ENCODE measurements around the gene ATP6V0C. TPM values are rescaled to one million over a fixed set of nuclear protein-coding genes. Genes with fewer than 3 reads are reported as not detected.

ATP6V0C gene
- polyA plus RNA-seq, 3 donors, result 176 to 310 (median 187) TPM

DNA sequence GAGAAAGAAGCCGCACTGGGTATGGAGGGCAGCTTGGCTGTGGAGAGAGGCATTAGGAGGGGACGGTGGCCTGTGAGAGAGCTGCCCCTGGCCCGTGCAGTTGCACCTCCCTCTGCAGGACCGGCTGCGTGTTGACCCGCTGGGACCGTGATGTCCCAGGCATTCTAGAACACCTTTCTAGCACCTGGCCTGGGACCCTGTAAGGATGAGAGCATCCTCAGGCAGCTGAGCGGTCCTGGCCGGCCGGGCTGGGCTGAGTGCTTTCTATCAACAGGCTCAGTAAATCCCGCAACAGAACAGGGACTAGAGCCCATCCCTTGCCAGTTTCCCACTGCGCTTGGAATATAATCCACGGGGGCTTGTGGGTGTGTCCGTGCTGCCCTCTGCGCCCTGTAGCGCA lies 24.2 kb upstream of the ATP6V0C start:
- Mint-ChIP-seq H3K36me3 (peaks cover 19 to 21% of the 10 kb centered on the region in 2 donors), H3K4me3 (no peak overlapping the region), H3K27ac (peak overlapping the region in 1 of 7 donors; percentile 53), H3K9me3 (peaks cover 0 to 5% (median 2%) of the 10 kb centered on the region in 7 donors), H3K27me3 (ENCODE audit: low read depth in 3 of 3) (peaks cover 2 to 4% (median 2%) of the 10 kb centered on the region in 3 donors), H3K4me1 (peaks cover 34% of the 10 kb centered on the region)
- Histone ChIP-seq H3K79me2 (ENCODE audit: insufficient read depth, low read length) (peaks cover 37% of the 10 kb centered on the region), H3K4me2 (replicated peaks; ENCODE audit: extremely low read depth, low read length, poor library complexity, severe bottlenecking) (no peak overlapping the region), H2AFZ (ENCODE audit: insufficient read depth, low read depth, low read length, poor library complexity, severe bottlenecking) (no peak overlapping the region), H3K36me3 (replicated peaks in 1 of 2; ENCODE audit: control insufficient read depth in 1 of 2, insufficient read depth in 2 of 2, low read length in 2 of 2) (peaks cover 0 to 10% of the 10 kb centered on the region in 2 donors), H3K27me3 (ENCODE audit: control insufficient read depth in 2 of 2, insufficient read depth in 2 of 2, low read length in 2 of 2) (no peaks in the 10 kb centered on the region), H3K9ac (ENCODE audit: insufficient read depth, low read length, poor library complexity, severe bottlenecking) (no peak overlapping the region), H3K27ac (ENCODE audit: low read depth in 1 of 2, low read length in 2 of 2) (no peak overlapping the region), H3K4me3 (replicated peaks in 1 of 3; ENCODE audit: low read depth in 2 of 3, low read length in 3 of 3) (no peak overlapping the region), H4K20me1 (ENCODE audit: insufficient read depth, low read length) (no peaks in the 10 kb centered on the region), H3K4me1 (ENCODE audit: control insufficient read depth in 1 of 2, insufficient read depth in 2 of 2, low read length in 2 of 2) (peaks cover 33 to 38% of the 10 kb centered on the region in 2 donors), H3K9me3 (replicated peaks in 1 of 2; ENCODE audit: control insufficient read depth in 1 of 2, insufficient read depth in 1 of 2, low read length in 2 of 2) (no peaks in the 10 kb centered on the region)
- DNase-seq, result no peak
- over 99% methylated on average over 16 of the region's 16 CpGs for WGBS (ENCODE audit: insufficient coverage)
- intact Hi-C loops (cut with micrococcal nuclease), result loop anchor here in 1 of 2 donors (5.0 kb wide), 1 partner anchor 147 kb away; the partner anchor contains the start of gene ABCA3
- TF ChIP-seq, protein P1, sequence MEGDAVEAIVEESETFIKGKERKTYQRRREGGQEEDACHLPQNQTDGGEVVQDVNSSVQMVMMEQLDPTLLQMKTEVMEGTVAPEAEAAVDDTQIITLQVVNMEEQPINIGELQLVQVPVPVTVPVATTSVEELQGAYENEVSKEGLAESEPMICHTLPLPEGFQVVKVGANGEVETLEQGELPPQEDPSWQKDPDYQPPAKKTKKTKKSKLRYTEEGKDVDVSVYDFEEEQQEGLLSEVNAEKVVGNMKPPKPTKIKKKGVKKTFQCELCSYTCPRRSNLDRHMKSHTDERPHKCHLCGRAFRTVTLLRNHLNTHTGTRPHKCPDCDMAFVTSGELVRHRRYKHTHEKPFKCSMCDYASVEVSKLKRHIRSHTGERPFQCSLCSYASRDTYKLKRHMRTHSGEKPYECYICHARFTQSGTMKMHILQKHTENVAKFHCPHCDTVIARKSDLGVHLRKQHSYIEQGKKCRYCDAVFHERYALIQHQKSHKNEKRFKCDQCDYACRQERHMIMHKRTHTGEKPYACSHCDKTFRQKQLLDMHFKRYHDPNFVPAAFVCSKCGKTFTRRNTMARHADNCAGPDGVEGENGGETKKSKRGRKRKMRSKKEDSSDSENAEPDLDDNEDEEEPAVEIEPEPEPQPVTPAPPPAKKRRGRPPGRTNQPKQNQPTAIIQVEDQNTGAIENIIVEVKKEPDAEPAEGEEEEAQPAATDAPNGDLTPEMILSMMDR (IDR thresholded peaks at IDR 0.05), result no peak

DNA sequence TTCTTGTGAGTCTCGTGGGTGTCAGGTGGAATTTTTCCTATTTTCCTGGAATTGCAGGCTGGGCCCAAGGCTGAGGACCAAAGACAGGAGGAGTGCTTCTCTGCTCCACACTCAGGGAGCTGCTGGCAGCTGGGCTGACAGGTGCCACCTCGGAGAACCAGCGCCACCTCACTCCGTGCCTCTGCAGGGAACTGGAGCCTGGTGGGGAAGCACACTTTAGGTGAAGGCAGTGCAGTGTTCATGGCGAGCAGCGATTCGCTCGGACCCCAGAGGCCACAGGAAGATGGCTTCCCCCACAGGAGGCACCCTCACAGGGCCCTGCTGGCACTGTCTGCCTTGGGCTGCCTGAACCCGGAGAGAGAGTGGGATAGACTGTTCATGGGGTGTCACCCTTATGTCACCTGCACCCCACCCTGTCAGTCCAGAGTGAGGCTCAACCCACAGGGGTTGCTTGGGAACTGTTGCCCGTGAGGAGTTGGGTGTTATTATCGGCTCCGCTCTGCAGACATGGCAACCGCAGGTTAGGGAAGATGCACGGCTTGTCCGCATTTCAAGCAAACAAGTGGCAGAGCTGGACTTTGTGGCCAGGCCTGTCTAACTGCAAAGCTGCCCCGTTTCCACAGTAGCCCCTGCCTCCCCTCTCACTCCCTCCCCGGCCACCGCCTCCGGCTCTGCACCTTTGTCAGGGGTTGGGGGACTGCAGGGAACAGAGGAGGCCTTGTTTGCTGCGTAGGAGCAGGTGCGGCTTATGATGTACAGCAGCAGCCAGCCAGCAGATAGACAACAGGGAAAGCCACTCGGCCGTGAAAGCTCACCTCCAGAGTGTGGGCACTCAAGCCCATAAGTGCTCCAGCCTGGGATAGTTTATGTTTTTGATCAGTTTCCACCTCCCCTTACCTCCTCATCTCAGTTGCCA lies 23.3 kb upstream of the ATP6V0C start:
- Histone ChIP-seq H4K20me1 (ENCODE audit: insufficient read depth, low read length) (no peaks in the 10 kb centered on the region), H3K4me2 (replicated peaks; ENCODE audit: extremely low read depth, low read length, poor library complexity, severe bottlenecking) (no peak overlapping the region), H3K27me3 (ENCODE audit: control insufficient read depth in 2 of 2, insufficient read depth in 2 of 2, low read length in 2 of 2) (no peaks in the 10 kb centered on the region), H2AFZ (ENCODE audit: insufficient read depth, low read depth, low read length, poor library complexity, severe bottlenecking) (no peak overlapping the region), H3K9me3 (replicated peaks in 1 of 2; ENCODE audit: control insufficient read depth in 1 of 2, insufficient read depth in 1 of 2, low read length in 2 of 2) (no peaks in the 10 kb centered on the region), H3K4me3 (replicated peaks in 1 of 3; ENCODE audit: low read depth in 2 of 3, low read length in 3 of 3) (no peak overlapping the region), H3K27ac (ENCODE audit: low read depth in 1 of 2, low read length in 2 of 2) (no peak overlapping the region), H3K9ac (ENCODE audit: insufficient read depth, low read length, poor library complexity, severe bottlenecking) (no peak overlapping the region), H3K79me2 (ENCODE audit: insufficient read depth, low read length) (peaks cover 39% of the 10 kb centered on the region), H3K4me1 (ENCODE audit: control insufficient read depth in 1 of 2, insufficient read depth in 2 of 2, low read length in 2 of 2) (peaks cover 34 to 39% of the 10 kb centered on the region in 2 donors), H3K36me3 (replicated peaks in 1 of 2; ENCODE audit: control insufficient read depth in 1 of 2, insufficient read depth in 2 of 2, low read length in 2 of 2) (peaks cover 0 to 10% of the 10 kb centered on the region in 2 donors)
- Mint-ChIP-seq H3K27ac (no peak overlapping the region), H3K4me1 (peaks cover 29% of the 10 kb centered on the region), H3K4me3 (no peak overlapping the region), H3K27me3 (ENCODE audit: low read depth in 3 of 3) (peaks cover 2 to 4% (median 2%) of the 10 kb centered on the region in 3 donors), H3K36me3 (peaks cover 16 to 19% of the 10 kb centered on the region in 2 donors), H3K9me3 (peaks cover 0 to 5% (median 2%) of the 10 kb centered on the region in 7 donors)
- TF ChIP-seq, protein P1 (IDR thresholded peaks at IDR 0.05), result no peak
- 98% methylated on average over 14 of the region's 23 CpGs for WGBS (ENCODE audit: insufficient coverage)
- no peak for DNase-seq
- intact Hi-C loops (cut with micrococcal nuclease), result no loop called here

Measured in CD14-positive monocyte (primary cell).